GM18517 (cell line): ENCODE results near the gene RGS8.

Experiments
- ATAC-seq: cut with Tn5 transposase; IDR thresholded peaks from one replicate; pipeline ENCODE4 v1.9.1; 2021; ENCODE audit warnings: mild to moderate bottlenecking, moderate library complexity; ENCODE audit not compliant: unreplicated experiment

RGS8 gene, protein sequence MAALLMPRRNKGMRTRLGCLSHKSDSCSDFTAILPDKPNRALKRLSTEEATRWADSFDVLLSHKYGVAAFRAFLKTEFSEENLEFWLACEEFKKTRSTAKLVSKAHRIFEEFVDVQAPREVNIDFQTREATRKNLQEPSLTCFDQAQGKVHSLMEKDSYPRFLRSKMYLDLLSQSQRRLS

DNA sequence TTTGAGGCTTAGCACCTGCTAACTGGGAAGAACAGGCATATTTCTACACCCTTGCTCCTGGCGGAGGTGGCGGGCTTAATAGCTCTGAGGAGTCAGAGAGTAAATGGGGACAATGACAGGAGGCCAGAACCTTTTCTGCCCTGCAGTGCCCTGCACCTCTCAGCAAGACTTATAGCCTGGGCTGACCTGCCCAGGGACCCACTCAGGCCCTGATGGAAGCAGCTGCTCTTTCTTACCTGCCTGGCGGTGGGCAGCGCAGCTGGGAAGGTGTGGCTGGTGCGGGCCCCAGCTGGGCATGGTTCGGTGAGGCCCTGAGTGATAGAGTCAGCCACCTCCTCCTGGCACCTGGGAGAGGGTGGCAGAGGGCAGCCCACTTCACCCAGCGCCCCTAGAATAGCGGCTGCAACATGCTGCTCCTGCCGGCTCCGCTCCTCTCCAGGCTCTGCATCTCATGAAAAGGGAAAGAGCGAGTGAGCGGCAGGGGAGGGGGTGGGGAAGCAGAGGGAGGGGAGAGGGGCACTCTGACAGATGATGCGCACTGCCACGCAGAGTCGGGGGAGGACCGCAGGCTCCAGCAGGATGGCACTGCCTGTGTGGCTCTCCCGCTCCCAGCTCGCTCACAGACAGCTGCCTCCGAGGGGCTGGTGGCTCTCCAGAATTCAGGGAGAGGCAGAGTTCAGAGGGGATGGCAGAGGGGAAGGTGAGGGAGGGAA, at the start of gene RGS8:
Gene RGS8, minus strand, starts transcription at position 472 of the 713 bp plus-strand sequence. CDS start 14,938 bp downstream, outside the sequence.
- no peak for ATAC-seq

- ATAC-seq = no peak
These were observed 47.6 kb upstream of the RGS8 start for GRCh38 chr1:182731852-182732575.

DNA sequence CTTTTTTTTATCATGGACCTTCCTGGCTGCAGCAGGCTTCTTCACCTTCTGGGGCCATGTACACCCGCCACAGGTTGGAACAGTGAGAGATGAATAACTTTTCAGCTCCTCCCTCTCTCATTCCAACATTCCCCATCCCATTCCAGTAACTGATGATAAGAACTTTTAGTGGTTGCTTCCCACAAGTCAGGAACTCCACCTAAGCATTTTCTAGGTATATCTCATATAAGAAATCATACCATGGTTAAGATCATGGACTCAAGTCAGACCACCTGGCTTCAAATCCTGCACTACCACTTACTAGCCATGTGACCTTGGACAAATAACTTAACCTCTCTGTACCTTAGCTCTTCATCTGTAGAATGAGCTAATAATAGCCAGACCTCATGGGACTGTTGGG, 42.5 kb upstream of the RGS8 start:
- ATAC-seq = no peak

GRCh38 chr1:182725259-182726255, 41.2 kb upstream of the RGS8 start:
- no peak for ATAC-seq

GRCh38 chr1:182724215-182724614, 39.8 kb upstream of the RGS8 start:
- ATAC-seq = no peak

- ATAC-seq = no peak
These were observed 38.8 kb upstream of the RGS8 start for GRCh38 chr1:182723200-182723599.

GRCh38 chr1:182721525-182721924, 37.1 kb upstream of the RGS8 start:
- no peak for ATAC-seq

- ATAC-seq = no peak
These were observed 36.1 kb upstream of the RGS8 start for GRCh38 chr1:182720463-182720862.

DNA sequence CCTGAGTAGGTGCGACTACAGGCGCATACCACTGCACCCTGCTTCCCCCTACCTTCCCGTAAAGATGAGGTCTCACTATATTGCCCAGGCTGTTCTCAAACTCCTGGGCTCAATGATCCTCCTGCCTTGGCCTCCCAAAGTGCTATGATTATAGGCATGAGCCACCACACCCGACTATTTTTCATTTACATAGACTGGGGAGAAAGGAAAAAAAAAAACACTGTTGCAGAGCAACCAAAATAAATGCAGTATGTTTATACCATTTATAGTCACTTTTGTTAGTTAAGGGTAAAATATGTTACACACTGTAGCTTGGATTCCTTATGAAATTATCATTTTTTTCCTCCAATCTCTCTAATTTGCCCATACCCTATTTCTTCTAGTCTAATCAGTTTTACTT, 35.2 kb upstream of the RGS8 start:
- no peak for ATAC-seq

DNA sequence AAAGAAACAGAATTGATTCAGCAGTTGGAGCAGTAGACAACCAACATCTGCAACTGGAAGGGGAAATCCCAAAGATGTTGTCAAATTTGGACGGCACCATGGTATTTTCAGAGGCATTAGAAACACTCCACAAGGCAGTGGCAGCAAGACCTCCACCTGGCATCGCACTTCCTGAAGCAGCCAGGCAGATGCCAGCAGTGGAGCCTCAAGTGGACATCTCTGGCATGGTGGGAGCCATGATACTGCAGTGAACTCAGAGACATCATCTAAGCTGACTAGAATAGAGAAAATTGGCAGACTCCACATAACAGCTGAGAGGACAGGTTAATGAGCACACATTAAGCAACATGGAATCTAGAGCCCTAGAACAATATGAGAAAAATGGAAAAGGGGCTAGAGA, 33.9 kb upstream of the RGS8 start:
- ATAC-seq = no peak

GRCh38 chr1:182716740-182717720, 32.6 kb upstream of the RGS8 start:
- ATAC-seq = peak; percentile 54

GRCh38 chr1:182715531-182715930, 31.1 kb upstream of the RGS8 start:
- ATAC-seq = no peak

GRCh38 chr1:182714546-182714945, 30.2 kb upstream of the RGS8 start:
- no peak for ATAC-seq

GRCh38 chr1:182713939-182714338, 29.6 kb upstream of the RGS8 start:
- no peak for ATAC-seq

- ATAC-seq = no peak
These were observed 29.1 kb upstream of the RGS8 start for GRCh38 chr1:182713492-182713891.

DNA sequence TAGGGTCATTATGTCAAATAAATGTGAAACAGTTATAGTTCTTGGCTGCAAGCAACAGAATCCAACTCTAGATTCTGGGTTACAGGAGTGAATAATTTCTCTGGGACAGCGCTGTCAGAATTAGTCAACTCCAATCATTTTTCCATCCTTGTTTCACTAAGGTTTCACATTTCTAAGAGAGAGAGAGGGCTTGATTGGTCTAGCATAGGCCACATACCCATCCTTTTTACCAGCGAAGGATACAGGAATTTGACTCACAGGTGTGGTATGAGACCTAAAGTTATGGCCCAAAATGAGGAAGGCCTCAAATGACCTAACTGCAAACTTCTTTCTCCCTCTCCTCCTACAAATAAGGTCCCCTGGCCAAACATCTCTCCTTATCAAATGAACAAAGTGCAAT, 25.5 kb upstream of the RGS8 start:
- ATAC-seq = no peak

DNA sequence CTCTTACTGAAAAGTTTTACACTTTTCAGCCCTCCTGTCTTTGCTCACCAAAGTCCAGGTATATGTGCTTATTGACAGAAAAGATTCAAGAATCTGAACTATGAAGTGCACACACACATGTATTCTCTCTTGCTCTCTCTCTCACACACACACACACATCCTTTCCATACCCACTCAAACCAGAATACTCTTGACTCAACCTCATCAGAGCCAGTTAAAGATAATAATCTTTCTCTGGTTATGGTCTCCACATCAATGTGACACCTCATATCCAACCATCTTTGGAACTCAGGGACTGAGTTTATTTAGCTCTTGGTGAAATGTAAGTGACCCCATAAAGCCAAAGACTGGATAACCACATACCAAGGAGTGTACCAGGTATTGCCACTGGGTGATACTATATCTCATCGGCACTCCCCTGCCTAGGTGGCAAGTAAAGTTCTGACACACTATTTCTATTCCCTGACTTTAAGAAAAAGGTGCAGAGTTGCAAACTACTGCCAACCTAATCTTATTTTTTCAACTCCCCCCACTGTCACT, 24.9 kb upstream of the RGS8 start:
- ATAC-seq = no peak

DNA sequence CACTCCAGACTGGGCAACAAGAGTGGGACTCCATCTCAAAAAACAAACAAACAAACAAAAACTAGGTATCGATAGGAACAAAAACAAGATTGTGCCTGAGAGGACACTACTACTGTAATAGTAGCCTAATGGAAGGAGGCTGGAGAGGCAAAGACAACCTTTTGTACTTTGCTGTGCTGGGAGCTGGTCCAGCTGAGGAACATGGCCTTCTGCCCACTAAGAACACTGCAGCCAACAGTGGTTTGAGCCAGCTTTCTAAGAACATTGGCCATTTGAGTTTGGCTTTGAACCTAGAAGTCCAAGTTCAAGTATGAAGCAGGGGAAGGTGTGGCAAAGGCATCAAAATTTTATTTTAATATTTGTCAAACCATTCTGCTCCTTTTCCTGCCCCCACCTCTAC, 22.7 kb upstream of the RGS8 start:
- ATAC-seq = no peak

DNA sequence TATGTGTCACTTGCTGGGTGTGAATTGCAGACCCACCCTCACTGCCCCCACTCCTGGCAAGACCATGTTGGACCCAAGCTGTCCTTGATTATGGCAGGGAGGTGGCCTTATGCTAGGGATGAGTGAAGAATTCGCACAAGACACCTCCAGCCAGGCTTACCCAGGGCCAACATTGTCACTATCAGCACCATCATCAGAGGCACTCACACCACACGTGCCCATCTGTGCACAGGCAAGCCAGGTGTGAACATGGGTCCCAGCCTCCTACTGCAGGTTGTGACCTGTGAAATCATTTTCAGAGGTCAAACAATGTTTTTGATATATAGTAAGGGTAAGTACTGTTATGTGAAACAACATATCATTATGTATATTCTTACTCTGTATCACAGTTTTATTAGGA, 20.3 kb upstream of the RGS8 start:
- no peak for ATAC-seq
